CD14-positive monocyte (primary cell): ENCODE measurements around the gene TCTN3. TPM values are rescaled to one million over a fixed set of nuclear protein-coding genes. Genes with fewer than 3 reads are reported as not detected.
"Not testable (repeated sequence)": the region's sequence is repeated elsewhere in the genome, so short reads cannot be mapped to it uniquely, and the experiment has no call there.

Experiments used
- DNase-seq, 3 donors: peaks; one replicate each; pipeline ENCODE4 v3.0.0-alpha.2; 2011 to 2022
- H2AFZ ChIP-seq: 2 replicates; pipeline ENCODE4 v1.6.0; 2012; ENCODE audit warnings: mild to moderate bottlenecking, low read depth, low read length, inconsistent platforms; ENCODE audit not compliant: insufficient read depth, poor library complexity, severe bottlenecking
- H3K27ac ChIP-seq, 2 donors: 1 replicate in 1 of 2; 2 replicates in 1 of 2; pipeline ENCODE4 v1.5.1; 2012 to 2013; ENCODE audit warnings: low read length in 2 of 2, control low read depth in 1 of 2, inconsistent platforms in 1 of 2, low read depth in 1 of 2, mild to moderate bottlenecking in 1 of 2
- H3K27me3 ChIP-seq, 2 donors: one replicate each; pipeline versions ENCODE4 v1.6.0 to v1.6.1; 2011 to 2013; ENCODE audit warnings: low read length in 2 of 2; ENCODE audit not compliant: control insufficient read depth in 2 of 2, insufficient read depth in 2 of 2
- H3K36me3 ChIP-seq, 2 donors: replicated peaks in 1 of 2; 1 replicate in 1 of 2; 2 replicates in 1 of 2; pipeline versions ENCODE4 v1.5.1 to v1.6.1; 2012 to 2013; ENCODE audit warnings: low read length in 2 of 2, control low read depth in 1 of 2, inconsistent platforms in 1 of 2, mild to moderate bottlenecking in 1 of 2; ENCODE audit not compliant: insufficient read depth in 2 of 2, control insufficient read depth in 1 of 2
- H3K4me1 ChIP-seq, 2 donors: 1 replicate in 1 of 2; 2 replicates in 1 of 2; pipeline versions ENCODE4 v1.5.1 to v1.6.1; 2012 to 2013; ENCODE audit warnings: low read length in 2 of 2, control low read depth in 1 of 2, inconsistent platforms in 1 of 2, mild to moderate bottlenecking in 1 of 2, moderate library complexity in 1 of 2; ENCODE audit not compliant: insufficient read depth in 2 of 2, control insufficient read depth in 1 of 2
- H3K4me2 ChIP-seq: replicated peaks from 2 replicates; pipeline ENCODE3; 2012; ENCODE audit warnings: low read length, moderate library complexity, mild to moderate bottlenecking; ENCODE audit not compliant: poor library complexity, severe bottlenecking; ENCODE audit errors: extremely low read depth
- H3K4me3 ChIP-seq, 3 experiments: fragments of 200-600 bp in 1 of 3; sonication (generic) in 1 of 3; replicated peaks in 1 of 3; 1 replicate in 2 of 3; 2 replicates in 1 of 3; pipeline ENCODE4 v1.5.1; 2011 to 2013; ENCODE audit warnings: low read length in 3 of 3, mild to moderate bottlenecking in 3 of 3, control low read depth in 2 of 3, low read depth in 2 of 3, inconsistent platforms in 1 of 3, moderate library complexity in 1 of 3
- H3K79me2 ChIP-seq: 2 replicates; pipeline ENCODE4 v1.6.0; 2012; ENCODE audit warnings: mild to moderate bottlenecking, control low read depth, inconsistent platforms, low read length, moderate library complexity; ENCODE audit not compliant: insufficient read depth
- H3K9ac ChIP-seq: 2 replicates; pipeline ENCODE4 v1.6.0; 2017; ENCODE audit warnings: low read length, mild to moderate bottlenecking; ENCODE audit not compliant: insufficient read depth, poor library complexity, severe bottlenecking
- H3K9me3 ChIP-seq, 2 donors: replicated peaks in 1 of 2; 1 replicate in 1 of 2; 2 replicates in 1 of 2; pipeline versions ENCODE4 v1.5.1 to v1.6.1; 2012 to 2013; ENCODE audit warnings: low read length in 2 of 2, control low read depth in 1 of 2; ENCODE audit not compliant: control insufficient read depth in 1 of 2, insufficient read depth in 1 of 2
- H4K20me1 ChIP-seq: 2 replicates; pipeline ENCODE4 v1.6.0; 2012; ENCODE audit warnings: mild to moderate bottlenecking, low read length, control low read depth, moderate library complexity; ENCODE audit not compliant: insufficient read depth
- H3K27ac Mint-ChIP-seq, 7 donors: one replicate each; pipeline ENCODE4 v1.8.0; 2020; ENCODE audit warnings: mild to moderate bottlenecking in 7 of 7, mixed read lengths in 7 of 7, moderate library complexity in 6 of 7, inconsistent platforms in 2 of 7
- H3K27me3 Mint-ChIP-seq, 3 donors: one replicate each; pipeline ENCODE4 v1.8.0; 2021 to 2022; ENCODE audit warnings: low read depth in 3 of 3, mild to moderate bottlenecking in 3 of 3, mixed read lengths in 3 of 3, moderate library complexity in 3 of 3, inconsistent platforms in 1 of 3
- H3K36me3 Mint-ChIP-seq, 2 donors: one replicate each; pipeline ENCODE4 v1.8.0; 2020; ENCODE audit warnings: mixed read lengths in 2 of 2, inconsistent platforms in 1 of 2, mild to moderate bottlenecking in 1 of 2
- H3K4me1 Mint-ChIP-seq: one replicate; pipeline ENCODE4 v1.8.0; 2020; ENCODE audit warnings: mild to moderate bottlenecking, mixed read lengths
- H3K4me3 Mint-ChIP-seq, 2 donors: one replicate each; pipeline ENCODE4 v1.8.0; 2020; ENCODE audit warnings: mild to moderate bottlenecking in 2 of 2, mixed read lengths in 2 of 2, moderate library complexity in 1 of 2
- H3K9me3 Mint-ChIP-seq, 7 donors: one replicate each; pipeline ENCODE4 v1.8.0; 2020 to 2022; ENCODE audit warnings: mixed read lengths in 7 of 7, mild to moderate bottlenecking in 6 of 7, moderate library complexity in 6 of 7, inconsistent platforms in 2 of 7
- CTCF ChIP-seq: fragments of 200-600 bp; IDR thresholded peaks from one replicate; pipeline ENCODE4 v1.8.0; 2022; ENCODE audit warnings: antibody characterized with exemption, mild to moderate bottlenecking
- WGBS: methylation state at CpG from one replicate; pipeline ENCODE4 v1.1.5; 2013; ENCODE audit warnings: missing lambda C conversion rate; ENCODE audit not compliant: insufficient coverage; 5-methylcytosine and 5-hydroxymethylcytosine counted together
- intact Hi-C, 2 donors: fragments of 100-400 bp; cut with micrococcal nuclease; formaldehyde crosslinking; loops; one replicate each; pipeline versions ENCODE4 v1.15.0 to v1.15.1; 2023
- polyA plus RNA-seq, 3 donors: library from polyadenylated mRNA; depleted of rRNA in 1 of 3; unstranded in 2 of 3; stranded (reverse) in 1 of 3; fragments of 300-500 nt in 2 of 3; fragments of >200 nt in 1 of 3; fragmentation: Illumina TruSeq in 2 of 3; gene quantifications; 1 replicate in 2 of 3; 2 replicates in 1 of 3; pipeline ENCODE4 v1.2.3, GENCODE V29; 2012 to 2021

The TCTN3 gene
- polyA plus RNA-seq, 3 donors = 8.5 to 23.1 (median 14.4) TPM

- intact Hi-C loops = no loop called here
- Mint-ChIP-seq H3K9me3 (peaks cover 0 to 2% (median 0%) of the 10 kb centered on the region in 7 donors), H3K4me1 (no peaks in the 10 kb centered on the region), H3K36me3 (peaks cover 30 to 39% of the 10 kb centered on the region in 2 donors), H3K27me3 (peaks cover 0 to 1% (median 0%) of the 10 kb centered on the region in 3 donors), H3K27ac (no peak overlapping the region), H3K4me3 (no peak overlapping the region)
- H3K4me3 ChIP-seq = no peak overlapping the region
- no peak for DNase-seq
- H3K79me2 ChIP-seq = no peaks in the 10 kb centered on the region
- no peaks in the 10 kb centered on the region for H3K27me3 ChIP-seq
- peaks cover 31 to 50% of the 10 kb centered on the region in 2 donors for H3K36me3 ChIP-seq
- no peak overlapping the region for H3K27ac ChIP-seq
- no peak overlapping the region for H3K4me2 ChIP-seq
- H3K9me3 ChIP-seq = no peaks in the 10 kb centered on the region
- no peaks in the 10 kb centered on the region for H4K20me1 ChIP-seq
- no peak for TF ChIP-seq CTCF
- H3K4me1 ChIP-seq = no peaks in the 10 kb centered on the region
- no peak overlapping the region for H2AFZ ChIP-seq
- no CpG with 5 or more reads among the region's 1 CpG for WGBS
- no peak overlapping the region for H3K9ac ChIP-seq
These were observed 18.2 kb downstream of the TCTN3 start for GRCh38 chr10:95675403-95676116.

DNA sequence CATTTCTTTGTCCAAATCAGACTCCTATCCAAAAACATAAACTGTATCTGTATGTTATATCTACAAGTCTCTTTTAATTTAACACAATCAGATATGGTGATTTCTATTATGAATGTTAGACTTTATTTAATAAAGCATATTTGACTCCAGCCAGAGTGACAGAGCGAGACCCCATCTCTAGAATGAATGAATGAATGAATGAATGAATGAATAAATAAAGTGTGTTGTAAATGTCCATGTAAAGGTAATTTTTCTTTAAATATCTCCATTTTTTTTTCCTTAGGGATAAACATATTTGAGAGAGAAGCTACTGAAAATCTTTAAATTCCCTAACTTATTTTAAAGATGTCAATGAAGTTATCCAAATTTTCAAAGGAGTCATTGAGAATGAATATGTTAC lies 19.1 kb downstream of the TCTN3 start:
- Mint-ChIP-seq H3K4me1 (no peaks in the 10 kb centered on the region), H3K36me3 (peaks cover 23 to 32% of the 10 kb centered on the region in 2 donors), H3K27me3 (peaks cover 0 to 3% (median 0%) of the 10 kb centered on the region in 3 donors), H3K4me3 (no peak overlapping the region), H3K9me3 (peaks cover 0 to 5% (median 0%) of the 10 kb centered on the region in 7 donors), H3K27ac (no peak overlapping the region)
- WGBS = no CpG with 5 or more reads among the region's 1 CpG
- Histone ChIP-seq H3K4me2 (no peak overlapping the region), H3K36me3 (peaks cover 23 to 41% of the 10 kb centered on the region in 2 donors), H3K27ac (no peak overlapping the region), H3K9me3 (no peaks in the 10 kb centered on the region), H3K4me1 (no peaks in the 10 kb centered on the region), H3K79me2 (no peaks in the 10 kb centered on the region), H4K20me1 (no peaks in the 10 kb centered on the region), H3K27me3 (no peaks in the 10 kb centered on the region), H3K9ac (no peak overlapping the region), H3K4me3 (no peak overlapping the region), H2AFZ (no peak overlapping the region)
- intact Hi-C loops = no loop called here
- TF ChIP-seq CTCF = no peak
- no peak for DNase-seq

DNA sequence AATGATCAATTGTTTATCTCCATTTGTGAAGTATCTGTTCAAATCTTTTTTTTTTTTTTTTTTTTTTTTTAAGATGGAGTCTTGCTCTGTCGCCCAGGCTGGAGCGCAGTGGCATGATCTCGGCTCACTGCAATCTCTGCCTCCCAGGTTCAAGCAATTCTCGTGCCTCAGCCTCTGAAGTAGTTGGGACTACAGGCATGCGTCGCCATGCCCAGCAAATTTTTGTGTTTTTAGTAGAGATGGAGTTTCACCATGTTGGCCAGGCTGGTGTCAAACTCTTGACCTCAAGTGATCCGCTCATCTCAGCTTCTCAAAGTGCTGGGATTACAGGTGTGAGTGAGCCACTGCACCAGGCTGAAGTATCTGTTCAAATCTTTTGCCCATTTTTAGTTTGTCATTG lies 21.1 kb downstream of the TCTN3 start:
- H3K9me3 Mint-ChIP-seq, H3K9me3 ChIP-seq, H3K4me1 ChIP-seq, H3K27me3 ChIP-seq, H3K4me1 Mint-ChIP-seq, H2AFZ ChIP-seq, H3K4me3 ChIP-seq, DNase-seq, intact Hi-C loops, H3K27ac Mint-ChIP-seq, H3K9ac ChIP-seq, H4K20me1 ChIP-seq, H3K27me3 Mint-ChIP-seq, H3K4me3 Mint-ChIP-seq, H3K27ac ChIP-seq, H3K4me2 ChIP-seq, H3K79me2 ChIP-seq: not testable (repeated sequence)
- 100% methylated on average over 3 of the region's 7 CpGs for WGBS
- H3K36me3 ChIP-seq = peaks cover 12 to 36% of the 10 kb centered on the region in 2 donors
- peaks cover 32 to 43% of the 10 kb centered on the region in 2 donors for H3K36me3 Mint-ChIP-seq
